HCT116 (cell line): ENCODE data around the gene CLEC14A. TPM values are rescaled to one million over a fixed set of nuclear protein-coding genes. Genes with fewer than 3 reads are reported as not detected.

Source experiments
- ATAC-seq: fragments of 200-7000 bp; cut with Tn5 transposase; 2 replicates; pipeline ENCODE4 v1.9.1; 2020; ENCODE audit warnings: mild to moderate bottlenecking, moderate library complexity
- BruUV-seq: library from RNA; stranded (reverse); fragments of 400-500 nt; replicated peaks from 2 replicates; lab custom pipeline; 2021; lab: Mats Ljungman, UMichigan
- CTCF ChIA-PET: fragments of 300-600 bp; sonication (Branson Sonifier 250); formaldehyde crosslinking; loops from one replicate; lab custom pipeline; 2021; ENCODE audit warnings: antibody characterized with exemption; lab: Charles Lee
- POLR2A ChIA-PET: fragments of 300-600, 350-600 bp; sonication (Branson Sonifier 250); formaldehyde crosslinking; loops from one replicate; lab custom pipeline; 2021; ENCODE audit warnings: antibody characterized with exemption; lab: Charles Lee
- RAD21 ChIA-PET, 2 experiments: fragments of 300-600 bp; sonication (Branson Sonifier 250); formaldehyde crosslinking; loops; one replicate each; lab custom pipeline; 2023; ENCODE audit warnings: low total read pairs in 2 of 2; ENCODE audit not compliant: uncharacterized antibody in 2 of 2, unreplicated experiment in 2 of 2, low non-redundant PET in 1 of 2; lab: Charles Lee
- DNase-seq: peaks from one replicate; pipeline ENCODE4 v3.0.0-alpha.2; 2010; ENCODE audit warnings: low read depth, low spot score
- H2AFZ ChIP-seq: fragments of 200-600 bp; shearing (Covaris generic), sonication (generic); 2 replicates; pipeline ENCODE4 v1.6.1; 2017; ENCODE audit warnings: low read depth, mixed run types, mixed read lengths, antibody characterized with exemption, low read length; ENCODE audit not compliant: poor library complexity, severe bottlenecking
- H3K27ac ChIP-seq: 2 replicates; pipeline ENCODE4 v1.5.1; 2012; ENCODE audit warnings: low read depth, low read length
- H3K27me3 ChIP-seq: fragments of 200-600 bp; sonication (generic); 2 replicates; pipeline ENCODE4 v1.6.1; 2016; ENCODE audit warnings: mixed run types, low read length, mixed read lengths; ENCODE audit not compliant: insufficient read depth
- H3K36me3 ChIP-seq, 2 experiments: fragments of 200-500 bp in 1 of 2; fragments of 200-600 bp in 1 of 2; sonication (Bioruptor generic) in 1 of 2; sonication (generic) in 1 of 2; 2 replicates each; pipeline versions ENCODE4 v1.5.1 to v1.6.1; 2014 to 2016; ENCODE audit warnings: low read length in 2 of 2, inconsistent platforms in 1 of 2, mixed read lengths in 1 of 2, mixed run types in 1 of 2; ENCODE audit not compliant: insufficient read depth in 2 of 2, control insufficient read depth in 1 of 2
- H3K4me1 ChIP-seq, 2 experiments: fragments of 200-600 bp in 1 of 2; sonication (generic) in 1 of 2; 2 replicates each; pipeline versions ENCODE4 v1.5.1 to v1.6.1; 2012 to 2017; ENCODE audit warnings: low read length in 2 of 2, inconsistent platforms in 1 of 2, mild to moderate bottlenecking in 1 of 2, mixed read lengths in 1 of 2, mixed run types in 1 of 2, moderate library complexity in 1 of 2; ENCODE audit not compliant: insufficient read depth in 2 of 2, control insufficient read depth in 1 of 2
- H3K4me2 ChIP-seq: fragments of 200-600 bp; sonication (generic); 2 replicates; pipeline ENCODE4 v1.6.1; 2017; ENCODE audit warnings: mixed run types, low read length, mixed read lengths
- H3K4me3 ChIP-seq, 2 experiments: fragments of 200-600 bp in 1 of 2; sonication (generic) in 1 of 2; replicated peaks in 1 of 2; 2 replicates each; pipeline ENCODE4 v1.5.1; 2011 to 2016; ENCODE audit warnings: low read length in 2 of 2, control low read depth in 1 of 2, low read depth in 1 of 2, mild to moderate bottlenecking in 1 of 2, mixed read lengths in 1 of 2, mixed run types in 1 of 2
- H3K79me2 ChIP-seq: fragments of 200-600 bp; sonication (generic); 2 replicates; pipeline ENCODE4 v1.6.1; 2017; ENCODE audit warnings: mild to moderate bottlenecking, mixed run types, low read length, moderate library complexity, mixed read lengths; ENCODE audit not compliant: insufficient read depth
- H3K9ac ChIP-seq: fragments of 200-600 bp; sonication (generic); 2 replicates; pipeline ENCODE4 v1.6.1; 2016; ENCODE audit warnings: low read length, mixed read lengths
- H3K9me2 ChIP-seq: fragments of 200-600 bp; sonication (generic), shearing (Covaris generic); 2 replicates; pipeline ENCODE4 v1.6.1; 2017; ENCODE audit warnings: mixed run types, mild to moderate bottlenecking, moderate library complexity; ENCODE audit not compliant: insufficient read depth
- H3K9me3 ChIP-seq, 2 experiments: fragments of 200-500 bp in 1 of 2; fragments of 200-600 bp in 1 of 2; sonication (Bioruptor generic) in 1 of 2; sonication (generic) in 1 of 2; 2 replicates each; pipeline ENCODE4 v1.6.1; 2014 to 2017; ENCODE audit warnings: low read length in 2 of 2, mixed read lengths in 2 of 2, inconsistent platforms in 1 of 2, low read depth in 1 of 2, mild to moderate bottlenecking in 1 of 2, mixed run types in 1 of 2, moderate library complexity in 1 of 2; ENCODE audit not compliant: control insufficient read depth in 1 of 2, insufficient read depth in 1 of 2
- H4K20me1 ChIP-seq: fragments of 200-600 bp; sonication (generic), shearing (Covaris generic); 2 replicates; pipeline ENCODE4 v1.6.1; 2017; ENCODE audit warnings: mixed run types, mild to moderate bottlenecking, moderate library complexity; ENCODE audit not compliant: insufficient read depth
- CEBPB ChIP-seq: IDR thresholded peaks from 2 replicates; pipeline ENCODE4 v1.6.1; 2012; ENCODE audit warnings: low read depth
- EGR1 ChIP-seq: IDR thresholded peaks from 2 replicates; pipeline ENCODE4 v1.6.1; 2012; ENCODE audit warnings: low read depth
- EZH2 ChIP-seq: fragments of 200-600 bp; sonication (generic); IDR thresholded peaks from 2 replicates; pipeline ENCODE4 v1.6.1; 2017; ENCODE audit warnings: antibody characterized with exemption, mixed run types
- FOSL1 ChIP-seq: IDR thresholded peaks from 2 replicates; pipeline ENCODE4 v1.6.1; 2012; ENCODE audit warnings: low read depth
- POLR2AphosphoS5 ChIP-seq: IDR thresholded peaks from 2 replicates; pipeline ENCODE4 v1.6.1; 2011; ENCODE audit warnings: mild to moderate bottlenecking, low read depth, low read length, moderate library complexity
- REST ChIP-seq: IDR thresholded peaks from 2 replicates; pipeline ENCODE4 v1.6.1; 2012; ENCODE audit warnings: low read depth
- SIN3A ChIP-seq: IDR thresholded peaks from 2 replicates; pipeline ENCODE4 v1.6.1; 2012; ENCODE audit warnings: low read depth
- SP1 ChIP-seq: IDR thresholded peaks from 2 replicates; pipeline ENCODE4 v1.6.1; 2012; ENCODE audit warnings: low read depth
- SRF ChIP-seq: IDR thresholded peaks from 2 replicates; pipeline ENCODE4 v1.6.1; 2012; ENCODE audit warnings: low read depth
- TCF7L2 ChIP-seq: IDR thresholded peaks from 2 replicates; pipeline ENCODE4 v1.7.0; 2011; ENCODE audit warnings: borderline replicate concordance, inconsistent platforms; ENCODE audit not compliant: insufficient read depth, insufficient read length; ENCODE audit errors: extremely low read depth
- YY1 ChIP-seq: IDR thresholded peaks from 2 replicates; pipeline ENCODE4 v1.6.1; 2011; ENCODE audit warnings: low read length, low read depth, moderate library complexity, mild to moderate bottlenecking; ENCODE audit not compliant: insufficient replicate concordance; ENCODE audit errors: extremely low read depth
- ZBTB33 ChIP-seq: IDR thresholded peaks from 2 replicates; pipeline ENCODE4 v1.6.1; 2011; ENCODE audit warnings: mild to moderate bottlenecking, low read length, moderate library complexity; ENCODE audit not compliant: insufficient replicate concordance; ENCODE audit errors: extremely low read depth
- ZFX ChIP-seq: fragments of 450-650 bp; IDR thresholded peaks from 2 replicates; pipeline ENCODE4 v1.6.1; 2017
- ZNF274 ChIP-seq: fragments of 200-500 bp; sonication (Bioruptor generic); IDR thresholded peaks from 2 replicates; pipeline ENCODE4 v1.6.1; 2014; ENCODE audit warnings: mild to moderate bottlenecking, low read depth, low read length, inconsistent platforms
- intact Hi-C: fragments of 100-400 bp; cut with micrococcal nuclease; formaldehyde crosslinking; loops from 2 replicates; pipeline ENCODE4 v1.10.0; 2022
- total RNA-seq: library from RNA; stranded (reverse); gene quantifications from one replicate; pipeline ENCODE4 v1.2.1, GENCODE V29; 2021; ENCODE audit not compliant: unreplicated experiment

CLEC14A gene
- total RNA-seq, 1 experiment from 2014 or later = 0.10 TPM

- no peak for TF ChIP-seq REST
- TF ChIP-seq SRF = no peak
- TF ChIP-seq FOSL1 = no peak
- no peak for TF ChIP-seq EGR1
- TF ChIP-seq CEBPB = no peak
- no peak for TF ChIP-seq ZNF274
- no peak for TF ChIP-seq SP1
- no peak for TF ChIP-seq SIN3A
- no peak for TF ChIP-seq YY1
- TF ChIP-seq POLR2AphosphoS5 = no peak
Measured at GRCh38 chr14:38278035-38278434, 22.1 kb upstream of the CLEC14A start (continued).

GRCh38 chr14:38262844-38263243 is 7.0 kb upstream of the CLEC14A start:
- ChIA-PET CTCF (no interaction called here), RAD21 (no interaction called here), POLR2A (no interaction called here)
- H3K4me1 ChIP-seq = no peaks in the 10 kb centered on the region
- H3K9me2 ChIP-seq = no peaks in the 10 kb centered on the region
- H3K27me3 ChIP-seq = no peaks in the 10 kb centered on the region
- intact Hi-C loops = no loop called here
- H3K9ac ChIP-seq = no peak overlapping the region
- BruUV-seq = no TSS peak
- H3K9me3 ChIP-seq = peaks cover 0 to 3% of the 10 kb centered on the region in 2 experiments; a peak in 1 of 4 replicates
- ATAC-seq (no peak), DNase-seq (no peak)
- H3K79me2 ChIP-seq = no peaks in the 10 kb centered on the region
- no peak overlapping the region for H2AFZ ChIP-seq
- no peak overlapping the region for H3K4me2 ChIP-seq
- no peaks in the 10 kb centered on the region for H4K20me1 ChIP-seq
- no peak overlapping the region for H3K27ac ChIP-seq
- no peak overlapping the region for H3K4me3 ChIP-seq
- TF ChIP-seq EZH2 (no peak), CEBPB (no peak), ZNF274 (no peak), ZBTB33 (no peak), TCF7L2 (no peak), ZFX (no peak), REST (no peak)
- no peaks in the 10 kb centered on the region for H3K36me3 ChIP-seq
